Hepatocyte (in vitro differentiated cells): ENCODE data around the gene SLC9A2. TPM values are rescaled to one million over a fixed set of nuclear protein-coding genes. Genes with fewer than 3 reads are reported as not detected.

Experiments
- DNase-seq: peaks from one replicate; pipeline ENCODE4 v3.0.0-alpha.2; 2016; ENCODE audit warnings: low spot score
- H2AFZ ChIP-seq: fragments of 200-600 bp; sonication (generic); 2 replicates; pipeline ENCODE4 v1.6.0; 2016; ENCODE audit warnings: antibody characterized with exemption, mild to moderate bottlenecking
- H3K27ac ChIP-seq: fragments of 200-600 bp; sonication (generic); 2 replicates; pipeline ENCODE4 v1.5.1; 2016; ENCODE audit warnings: mild to moderate bottlenecking
- H3K27me3 ChIP-seq: fragments of 200-600 bp; sonication (generic); 2 replicates; pipeline ENCODE4 v1.6.1; 2016
- H3K36me3 ChIP-seq: fragments of 200-600 bp; sonication (generic); replicated peaks from 2 replicates; pipeline ENCODE4 v1.5.1; 2016; ENCODE audit warnings: low read depth; ENCODE audit not compliant: insufficient read depth
- H3K4me1 ChIP-seq: fragments of 200-600 bp; sonication (generic); 2 replicates; pipeline ENCODE4 v1.5.1; 2016; ENCODE audit warnings: mild to moderate bottlenecking, moderate library complexity; ENCODE audit not compliant: insufficient read depth
- H3K4me2 ChIP-seq: fragments of 200-600 bp; sonication (generic); 2 replicates; pipeline ENCODE4 v1.6.0; 2016
- H3K4me3 ChIP-seq: fragments of 200-600 bp; sonication (generic); 2 replicates; pipeline ENCODE4 v1.5.1; 2016; ENCODE audit warnings: mild to moderate bottlenecking
- H3K79me2 ChIP-seq: fragments of 200-600 bp; sonication (generic); 2 replicates; pipeline ENCODE4 v1.6.0; 2017; ENCODE audit warnings: mild to moderate bottlenecking
- H3K9me2 ChIP-seq: fragments of 200-600 bp; sonication (generic); replicated peaks from 2 replicates; pipeline ENCODE4 v1.6.0; 2017; ENCODE audit warnings: mild to moderate bottlenecking; ENCODE audit not compliant: insufficient read depth
- H3K9me3 ChIP-seq: fragments of 200-600 bp; sonication (generic); 2 replicates; pipeline ENCODE4 v1.5.1; 2016; ENCODE audit warnings: low read depth, mild to moderate bottlenecking
- H4K20me1 ChIP-seq: fragments of 200-600 bp; sonication (generic); 2 replicates; pipeline ENCODE4 v1.6.0; 2016; ENCODE audit warnings: mild to moderate bottlenecking; ENCODE audit not compliant: insufficient read depth, poor library complexity, severe bottlenecking
- CTCF ChIP-seq: fragments of 200-600 bp; sonication (generic); IDR thresholded peaks from 2 replicates; pipeline ENCODE4 v1.5.1; 2016; ENCODE audit warnings: antibody characterized with exemption, mild to moderate bottlenecking; ENCODE audit not compliant: poor library complexity
- EZH2 ChIP-seq: fragments of 200-600 bp; sonication (generic); IDR thresholded peaks from 2 replicates; pipeline ENCODE4 v1.6.1; 2016; ENCODE audit warnings: antibody characterized with exemption, mild to moderate bottlenecking, borderline replicate concordance
- EZH2phosphoT487 ChIP-seq: fragments of 200-600 bp; sonication (generic); IDR thresholded peaks from one replicate; pipeline ENCODE4 v1.6.1; 2018; ENCODE audit warnings: antibody characterized with exemption, mild to moderate bottlenecking, low read depth, moderate library complexity; ENCODE audit not compliant: unreplicated experiment, severe bottlenecking
- whole genome bisulfite sequencing: methylation state at CpG from one replicate; pipeline ENCODE4 v1.1.6; 2016; ENCODE audit warnings: low lambda C conversion rate; ENCODE audit errors: missing lambda C conversion rate; 5-methylcytosine and 5-hydroxymethylcytosine counted together
- polyA plus RNA-seq: library from polyadenylated mRNA; unstranded; fragments of >200 nt; fragmentation: Nextera tagmentation; extraction: Ambion mirVana; gene quantifications from 2 replicates; pipeline ENCODE4 v1.2.1, GENCODE V29; 2016
- total RNA-seq: library from RNA; depleted of rRNA; stranded (reverse); fragments of >200 nt; gene quantifications from 2 replicates; pipeline ENCODE4 v1.2.3, GENCODE V29; 2014

SLC9A2 gene
- total and polyA plus RNA-seq, 2 experiments from 2014 or later = 1.1 to 2.1 TPM

DNA sequence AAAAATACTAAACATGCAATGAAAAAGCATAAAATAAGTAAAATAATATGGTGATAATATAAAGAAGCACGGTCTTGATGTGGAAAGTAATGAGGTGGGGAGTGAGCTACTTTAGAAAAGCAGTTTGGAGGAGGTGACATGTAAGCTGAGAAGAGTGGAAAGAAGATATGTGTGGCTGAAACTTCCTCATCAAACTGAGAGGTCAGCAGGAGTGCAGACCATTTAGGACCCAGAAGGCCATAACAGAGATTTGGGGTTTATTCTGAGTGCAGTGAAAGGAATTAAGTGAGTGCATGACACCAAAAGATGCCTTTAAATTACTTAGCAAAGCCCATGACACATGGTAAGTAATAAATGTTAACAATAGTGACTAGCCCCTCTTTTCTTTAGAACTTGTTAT is 118.1 kb downstream of the SLC9A2 start:
- Histone ChIP-seq H3K27ac (no peak overlapping the region), H3K27me3 (no peaks in the 10 kb centered on the region), H3K79me2 (peaks cover 46% of the 10 kb centered on the region), H3K9me3 (no peaks in the 10 kb centered on the region), H3K9me2 (no peaks in the 10 kb centered on the region), H3K4me1 (peaks cover 12% of the 10 kb centered on the region), H3K4me2 (peak overlapping the region; percentile 89), H3K36me3 (no peaks in the 10 kb centered on the region), H4K20me1 (peaks cover 19% of the 10 kb centered on the region), H3K4me3 (peak overlapping the region; percentile 81), H2AFZ (peak overlapping the region; percentile 99)
- TF ChIP-seq CTCF = no peak
- TF ChIP-seq EZH2 = no peak
- TF ChIP-seq EZH2phosphoT487 = no peak
- no peak for DNase-seq
- WGBS = 69% methylated on average over 1 of the region's 1 CpG

- H4K20me1 ChIP-seq = no peaks in the 10 kb centered on the region
- H3K27ac ChIP-seq = no peak overlapping the region
- H3K36me3 ChIP-seq = no peaks in the 10 kb centered on the region
- no peaks in the 10 kb centered on the region for H3K79me2 ChIP-seq
- H3K4me3 ChIP-seq = no peak overlapping the region
- H3K9me2 ChIP-seq = no peaks in the 10 kb centered on the region
- no peaks in the 10 kb centered on the region for H3K27me3 ChIP-seq
- DNase-seq = no peak
- no peak overlapping the region for H2AFZ ChIP-seq
- TF ChIP-seq CTCF (no peak), EZH2 (no peak), EZH2phosphoT487 (no peak)
- H3K4me2 ChIP-seq = no peak overlapping the region
- WGBS = 94% methylated on average over 3 of the region's 3 CpGs
- no peaks in the 10 kb centered on the region for H3K9me3 ChIP-seq
- no peaks in the 10 kb centered on the region for H3K4me1 ChIP-seq
Observed at GRCh38 chr2:102743259-102743658, 123.9 kb downstream of the SLC9A2 start.

GRCh38 chr2:102748107-102748506 is 128.8 kb downstream of the SLC9A2 start:
- Histone ChIP-seq H2AFZ (no peak overlapping the region), H3K79me2 (no peaks in the 10 kb centered on the region), H3K4me2 (no peak overlapping the region), H4K20me1 (no peaks in the 10 kb centered on the region), H3K4me1 (no peaks in the 10 kb centered on the region), H3K36me3 (no peaks in the 10 kb centered on the region), H3K4me3 (no peak overlapping the region), H3K9me3 (no peaks in the 10 kb centered on the region), H3K27ac (no peak overlapping the region), H3K9me2 (no peaks in the 10 kb centered on the region), H3K27me3 (no peaks in the 10 kb centered on the region)
- TF ChIP-seq EZH2 (no peak), EZH2phosphoT487 (no peak), CTCF (no peak)
- WGBS = 91% methylated on average over 4 of the region's 4 CpGs
- DNase-seq = no peak

GRCh38 chr2:102749938-102750337 is 130.6 kb downstream of the SLC9A2 start:
- 84% methylated on average over 3 of the region's 3 CpGs for WGBS
- no peaks in the 10 kb centered on the region for H3K4me1 ChIP-seq
- H3K36me3 ChIP-seq = no peaks in the 10 kb centered on the region
- TF ChIP-seq CTCF = no peak
- TF ChIP-seq EZH2 = no peak
- TF ChIP-seq EZH2phosphoT487 = no peak
- no peaks in the 10 kb centered on the region for H3K79me2 ChIP-seq
- no peaks in the 10 kb centered on the region for H3K9me2 ChIP-seq
- H3K27ac ChIP-seq = no peak overlapping the region
- no peaks in the 10 kb centered on the region for H4K20me1 ChIP-seq
- H3K4me3 ChIP-seq = no peak overlapping the region
- H2AFZ ChIP-seq = no peak overlapping the region
- no peaks in the 10 kb centered on the region for H3K27me3 ChIP-seq
- DNase-seq = no peak
- H3K4me2 ChIP-seq = no peak overlapping the region
- no peaks in the 10 kb centered on the region for H3K9me3 ChIP-seq
